GM12801 (cell line): ENCODE measurements around the gene PRR12.

ENCODE experiments used
- CTCF ChIP-seq: IDR thresholded peaks from one replicate; pipeline ENCODE4 v1.5.1; 2011; ENCODE audit warnings: control low read depth; ENCODE audit not compliant: insufficient read length; ENCODE audit errors: extremely low read depth

The PRR12 gene

GRCh38 chr19:49557641-49558325 lies 33.2 kb upstream of the PRR12 start:
- no peak for TF ChIP-seq CTCF

GRCh38 chr19:49558591-49558990 lies 32.4 kb upstream of the PRR12 start:
- no peak for TF ChIP-seq CTCF

- no peak for TF ChIP-seq CTCF
Measured at GRCh38 chr19:49559443-49559842, 31.5 kb upstream of the PRR12 start.

GRCh38 chr19:49559928-49560327 lies 31.1 kb upstream of the PRR12 start:
- no peak for TF ChIP-seq CTCF

GRCh38 chr19:49560358-49560900 lies 30.6 kb upstream of the PRR12 start:
- TF ChIP-seq CTCF = no peak

GRCh38 chr19:49564616-49565045 lies 26.4 kb upstream of the PRR12 start:
- no peak for TF ChIP-seq CTCF

GRCh38 chr19:49565261-49565660 lies 25.7 kb upstream of the PRR12 start:
- TF ChIP-seq CTCF = no peak

- no peak for TF ChIP-seq CTCF
Measured at GRCh38 chr19:49566302-49566701, 24.7 kb upstream of the PRR12 start.
